Measurements from ENCODE around the gene GLTPD2.

GLTPD2 gene

DNA sequence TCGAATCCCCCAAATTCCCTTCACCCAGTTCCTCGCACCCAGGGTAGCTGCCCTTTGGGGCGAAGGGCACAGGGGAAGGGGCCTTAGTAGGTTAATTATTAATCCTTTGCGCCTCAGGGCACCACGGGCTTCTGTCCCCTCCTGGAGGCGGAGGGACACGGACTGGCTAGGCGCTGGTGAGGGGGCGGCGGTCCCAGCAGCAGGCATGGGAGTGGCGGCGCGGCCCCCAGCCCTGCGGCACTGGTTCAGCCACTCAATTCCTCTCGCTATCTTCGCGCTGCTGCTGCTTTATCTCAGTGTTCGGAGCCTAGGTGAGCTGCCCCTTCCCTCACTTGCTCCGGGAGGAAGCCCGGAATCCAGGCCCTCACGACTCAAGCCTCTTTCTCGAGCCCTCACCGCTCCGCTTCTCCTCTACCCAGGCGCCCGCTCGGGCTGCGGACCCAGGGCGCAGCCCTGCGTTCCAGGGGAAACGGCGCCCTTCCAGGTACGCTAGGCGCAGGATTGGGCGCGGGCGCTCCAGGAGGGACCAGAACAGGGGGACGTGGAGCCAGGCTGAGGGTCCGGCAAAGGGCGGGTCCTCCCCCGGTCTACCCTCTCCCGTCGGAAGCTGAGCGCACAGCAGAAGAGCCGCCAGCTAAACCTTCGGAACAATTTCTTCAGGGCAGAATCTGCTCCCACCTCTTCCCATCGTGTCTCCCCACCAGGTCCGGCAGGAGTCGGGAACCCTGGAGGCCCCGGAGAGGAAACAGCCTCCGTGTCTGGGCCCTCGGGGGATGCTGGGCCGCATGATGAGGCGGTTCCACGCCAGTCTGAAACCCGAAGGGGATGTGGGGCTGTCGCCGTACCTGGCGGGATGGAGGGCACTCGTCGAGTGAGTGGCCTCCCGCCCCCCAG is at the start of gene GLTPD2:
Gene GLTPD2 (plus strand): TSS at position 158 of the 894 bp plus-strand sequence. CDS start 48 bp downstream, at position 206.
- DNase-seq (ENCODE audit: low read depth): no peak

DNA sequence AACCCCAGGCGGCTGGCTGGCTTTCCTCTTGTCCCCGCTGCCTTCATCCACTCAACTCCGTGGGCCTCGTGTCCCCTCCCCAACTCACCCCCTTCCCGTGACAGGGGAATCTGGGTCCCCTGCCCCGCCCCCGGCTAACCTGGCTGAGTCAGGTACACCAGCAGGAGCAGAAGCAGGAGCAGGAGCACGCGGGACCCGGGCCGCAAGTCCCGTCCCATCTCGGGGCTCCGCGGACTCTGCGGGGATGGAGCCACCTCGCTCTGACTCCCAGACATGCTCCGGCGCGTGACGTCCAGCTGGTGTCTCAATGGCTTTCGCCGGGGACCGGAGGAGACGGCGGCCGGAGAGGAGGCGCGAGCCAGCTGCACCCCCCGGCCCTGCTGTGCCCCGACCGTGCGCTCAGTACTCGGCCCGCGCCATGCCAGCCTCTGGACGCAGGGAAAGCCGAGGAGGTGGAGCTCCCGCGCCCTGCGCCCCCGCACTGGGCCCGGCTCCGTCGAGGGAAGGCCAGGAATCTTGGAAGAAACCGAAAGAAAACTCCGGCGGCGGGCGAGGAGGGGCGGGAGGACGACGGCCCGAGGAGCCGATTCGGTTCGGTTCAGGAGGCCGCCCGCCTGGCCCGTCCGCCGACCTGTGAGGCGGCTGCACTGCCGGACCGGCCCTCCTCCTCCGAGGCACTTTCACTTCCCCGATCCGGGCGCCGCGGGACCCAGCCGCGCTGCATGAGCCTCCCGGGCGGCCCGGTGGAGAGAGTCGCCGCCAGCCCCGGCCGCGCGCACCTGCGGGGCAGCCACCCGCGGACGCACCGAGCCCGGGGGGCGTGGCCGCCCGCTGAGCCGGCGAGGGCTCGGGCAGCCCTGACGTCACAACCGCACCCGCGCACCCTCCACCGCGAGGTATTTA is 49.4 kb upstream of the GLTPD2 start, which contains the start of the genes CXCL16 and ZMYND15:
Gene CXCL16 (minus strand): TSS at position 807 of the 903 bp plus-strand sequence. CDS start 589 bp downstream, at position 218.
Gene ZMYND15 (plus strand): TSS at position 712 of the 903 bp plus-strand sequence. CDS start 716 bp downstream, outside the sequence.
- peak; percentile 13 for DNase-seq (ENCODE audit: low read depth)

DNA sequence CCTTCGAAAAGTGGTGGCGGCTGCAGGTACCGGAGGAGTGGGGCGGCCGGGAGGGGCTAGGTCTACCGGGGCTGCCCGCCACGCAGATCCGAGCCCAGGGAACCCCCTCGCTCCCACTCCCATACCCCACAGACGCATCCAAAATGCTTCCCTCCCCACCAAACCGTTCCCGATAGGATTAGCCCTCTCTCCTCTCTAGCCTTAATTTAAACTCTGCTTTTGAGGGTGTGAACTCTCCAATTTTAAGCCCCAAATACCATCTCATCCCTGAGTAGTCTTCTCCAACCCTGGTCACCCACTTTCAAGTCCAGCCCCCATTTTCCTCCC is 48.8 kb upstream of the GLTPD2 start:
- no peak for DNase-seq (ENCODE audit: low read depth)

DNA sequence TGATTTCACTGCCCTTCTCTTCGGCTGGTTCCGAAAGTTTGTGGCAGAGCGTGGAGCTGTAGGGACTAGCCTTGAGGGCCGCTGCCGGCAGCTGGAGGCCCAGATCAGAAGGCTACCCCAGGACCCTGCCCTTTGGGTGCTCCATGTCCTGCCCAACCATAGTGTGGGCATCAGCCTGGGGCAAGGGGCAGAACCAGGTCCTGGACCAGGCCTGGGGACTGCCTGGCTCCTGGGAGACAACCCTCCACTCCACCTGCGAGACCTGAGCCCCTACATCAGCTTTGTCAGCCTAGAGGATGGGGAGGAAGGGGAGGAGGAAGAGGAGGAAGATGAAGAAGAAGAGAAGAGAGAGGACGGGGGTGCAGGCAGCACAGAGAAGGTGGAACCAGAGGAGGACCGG is 48.2 kb upstream of the GLTPD2 start:
- no peak for DNase-seq (ENCODE audit: low read depth)

DNA sequence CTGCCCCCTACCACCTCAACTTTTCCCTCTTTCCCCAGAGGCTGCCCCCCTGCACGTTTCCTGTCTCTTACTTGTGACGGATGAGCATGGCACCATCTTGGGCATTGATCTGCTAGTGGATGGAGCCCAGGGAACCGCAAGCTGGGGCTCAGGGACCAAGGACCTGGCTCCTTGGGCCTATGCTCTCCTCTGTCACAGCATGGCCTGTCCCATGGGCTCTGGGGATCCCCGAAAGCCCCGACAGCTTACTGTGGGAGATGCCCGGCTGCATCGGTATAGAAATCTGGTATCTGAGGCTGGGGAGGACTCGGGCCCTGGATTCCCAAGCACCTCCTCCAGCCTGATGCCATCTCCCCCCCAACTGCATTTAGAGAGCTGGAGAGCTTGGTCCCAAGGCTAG is 47.2 kb upstream of the GLTPD2 start:
- DNase-seq (ENCODE audit: low read depth): no peak

DNA sequence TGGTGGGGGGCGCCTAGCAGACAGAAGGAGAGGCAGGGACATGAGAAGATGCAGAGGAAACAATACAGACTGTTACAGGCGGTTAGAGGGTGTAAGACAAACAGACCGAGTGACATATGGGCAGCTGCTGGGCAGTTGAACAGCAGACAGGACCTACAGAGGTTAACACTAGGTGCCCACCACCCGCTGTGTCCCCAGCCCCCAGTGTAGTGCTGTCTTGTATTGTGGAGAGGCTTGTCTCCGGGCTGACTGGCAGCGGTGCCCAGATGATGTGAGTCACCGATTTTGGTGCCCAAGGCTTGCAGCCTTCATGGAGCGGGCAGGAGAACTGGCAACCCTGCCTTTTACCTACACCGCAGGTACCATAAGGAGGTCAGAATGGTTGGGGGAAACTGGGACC is 46.6 kb upstream of the GLTPD2 start:
- DNase-seq (ENCODE audit: low read depth): no peak

DNA sequence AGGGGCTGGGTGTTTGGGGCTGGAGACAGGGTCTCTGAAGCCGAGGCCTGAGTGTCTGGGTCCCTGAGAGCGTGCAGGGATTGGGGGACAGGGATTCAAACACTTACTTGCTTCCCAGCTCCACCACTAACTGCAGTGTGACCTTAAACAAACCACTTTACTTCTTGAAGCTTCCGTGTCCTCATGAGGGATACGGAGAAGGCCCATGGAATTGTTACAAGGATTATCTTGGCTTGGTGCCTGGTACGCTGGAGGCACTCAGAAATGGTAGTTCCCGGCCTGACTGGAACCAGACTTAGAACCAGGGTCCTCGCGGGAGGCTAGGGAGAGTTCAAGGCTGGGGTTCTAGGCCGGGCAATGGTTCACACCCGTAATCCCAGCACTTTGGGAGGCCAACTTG is 46.1 kb upstream of the GLTPD2 start:
- no peak for DNase-seq (ENCODE audit: low read depth)

DNA sequence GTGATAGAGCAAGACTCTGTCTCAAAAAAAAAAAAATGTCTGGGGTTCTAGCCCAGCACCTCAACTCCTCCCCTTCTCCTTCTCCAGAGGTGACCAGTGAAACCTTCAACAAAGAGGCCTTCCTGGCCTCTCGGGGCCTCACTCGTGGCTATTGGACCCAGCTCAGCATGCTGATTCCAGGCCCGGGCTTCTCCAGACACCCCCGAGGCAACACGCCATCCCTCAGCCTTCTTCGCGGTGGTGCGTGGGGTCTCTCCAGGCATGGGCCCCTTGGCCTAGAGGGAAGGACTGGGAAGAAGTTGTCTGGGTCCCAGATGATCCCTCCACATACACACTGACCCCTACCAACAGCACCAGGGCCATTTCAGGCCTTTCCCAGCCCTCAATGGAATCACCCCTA is 45.5 kb upstream of the GLTPD2 start:
- DNase-seq (ENCODE audit: low read depth): no peak

DNA sequence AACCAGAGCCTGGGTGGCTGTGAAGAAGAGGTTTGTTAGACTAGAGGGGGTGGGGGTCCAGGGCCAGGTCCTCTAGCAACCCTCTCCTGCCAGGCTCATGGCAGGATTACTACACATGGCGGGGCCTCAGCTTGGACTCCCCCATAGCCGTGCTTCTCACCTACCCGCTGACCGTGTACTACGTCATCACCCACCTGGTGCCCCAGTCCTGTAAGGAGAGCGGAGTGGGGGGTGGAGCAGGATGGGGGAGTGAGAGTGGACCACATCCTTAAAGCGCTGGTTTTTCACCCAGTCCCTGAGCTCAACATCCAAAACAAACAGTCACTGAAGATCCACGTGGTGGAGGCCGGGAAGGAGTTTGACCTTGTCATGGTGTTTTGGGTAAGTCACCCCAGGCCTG is 44.9 kb upstream of the GLTPD2 start:
- no peak for DNase-seq (ENCODE audit: low read depth)

DNA sequence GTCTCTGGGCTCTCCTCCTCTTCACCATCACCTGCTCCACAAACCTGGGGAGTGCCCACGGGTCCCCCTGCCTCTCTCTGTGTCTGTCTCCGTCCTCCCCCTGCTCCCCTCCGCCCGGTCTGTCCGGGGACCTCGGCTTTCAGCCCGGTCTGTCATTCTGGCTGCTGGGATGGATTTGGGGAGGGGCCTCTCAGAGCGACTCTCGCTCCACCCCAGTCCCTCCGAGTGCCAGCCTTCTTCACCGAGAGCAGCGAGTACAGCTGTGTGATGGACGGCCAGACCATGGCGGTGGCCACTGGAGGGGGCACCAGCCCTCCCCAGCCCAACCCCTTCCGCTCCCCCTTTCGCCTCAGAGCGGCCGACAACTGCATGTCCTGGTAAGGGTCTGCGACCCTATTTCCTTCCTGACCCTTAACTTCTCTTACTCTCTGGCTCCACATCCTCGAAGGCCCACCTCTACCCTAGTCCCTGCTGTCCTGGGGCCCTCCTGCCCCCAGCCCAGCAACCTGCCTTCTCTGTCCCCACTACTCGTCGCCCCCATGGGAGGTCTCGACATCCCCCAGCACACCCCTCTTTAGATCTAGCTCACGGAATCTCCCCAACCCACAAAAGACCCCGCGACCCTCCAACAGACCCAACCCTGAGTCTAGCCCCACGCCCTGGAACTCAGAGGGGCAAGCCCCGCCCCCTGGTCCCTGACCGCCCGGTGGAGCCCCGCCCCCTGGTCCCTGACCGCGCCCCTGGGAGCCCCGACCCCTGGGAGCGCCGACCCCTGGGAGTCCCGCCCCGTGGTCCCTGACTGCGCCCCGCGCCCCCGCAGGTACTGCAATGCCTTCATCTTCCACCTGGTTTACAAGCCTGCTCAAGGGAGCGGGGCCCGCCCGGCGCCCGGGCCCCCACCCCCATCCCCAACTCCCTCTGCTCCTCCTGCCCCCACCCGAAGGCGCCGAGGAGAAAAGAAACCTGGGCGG is 43.5 kb upstream of the GLTPD2 start:
- no peak for DNase-seq (ENCODE audit: low read depth)

DNA sequence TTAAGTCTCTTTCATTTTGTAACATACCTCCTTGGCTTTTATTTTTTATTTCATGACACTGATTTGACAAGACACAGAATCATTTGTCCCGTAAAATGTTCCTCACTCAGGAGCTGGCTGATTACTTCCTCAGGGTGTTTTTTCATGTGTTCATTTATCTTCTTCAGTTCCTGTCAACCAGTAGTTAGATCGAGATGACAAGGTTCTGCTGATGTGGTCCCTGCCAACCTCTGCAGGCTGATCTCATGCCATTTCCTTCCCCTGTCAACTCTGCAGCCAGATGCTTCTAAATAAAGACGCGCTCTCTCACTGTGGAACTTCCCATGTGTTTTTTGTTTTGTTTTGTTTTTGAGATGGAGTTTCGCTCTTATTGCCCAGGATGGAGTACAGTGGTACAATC is 40.9 kb upstream of the GLTPD2 start:
- DNase-seq (ENCODE audit: low read depth): no peak

DNA sequence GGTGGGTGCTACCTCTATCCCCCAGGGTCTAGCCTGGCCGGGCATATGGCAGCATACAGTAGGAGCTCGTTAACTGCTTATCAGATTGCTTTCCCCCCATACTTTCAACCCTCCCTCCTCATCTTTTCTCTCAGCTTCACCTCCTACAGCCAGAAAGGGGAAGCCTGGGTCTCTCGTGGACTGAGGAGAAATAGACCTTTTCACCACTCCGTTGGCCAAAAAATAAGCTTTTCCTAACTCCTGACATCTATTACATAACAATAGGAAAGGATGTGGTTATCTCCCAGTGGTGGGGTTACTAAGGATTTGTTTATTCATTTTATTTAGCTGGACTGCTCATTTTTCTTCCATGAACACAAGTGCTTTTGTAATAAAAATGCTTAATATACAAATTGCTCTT is 40.1 kb upstream of the GLTPD2 start:
- no peak for DNase-seq (ENCODE audit: low read depth)

DNA sequence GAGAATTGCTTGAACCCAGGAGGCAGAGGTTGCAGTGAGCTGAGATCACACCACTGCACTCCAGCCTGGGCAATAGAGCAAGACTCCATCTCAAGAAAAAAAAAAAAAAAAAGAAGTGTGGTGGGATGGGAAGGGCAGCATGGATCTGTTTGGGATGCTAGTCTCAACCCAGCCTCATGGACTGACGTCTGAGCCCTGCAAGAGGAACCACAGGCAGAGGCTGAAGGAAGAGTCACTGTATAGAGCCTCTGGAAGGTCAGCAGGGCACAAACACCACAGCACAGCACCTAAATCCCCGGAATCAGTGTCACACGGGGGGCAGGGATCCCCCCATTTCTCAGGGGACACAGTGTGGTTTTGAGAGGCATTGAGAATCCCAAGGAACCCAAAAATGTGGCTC is 38.2 kb upstream of the GLTPD2 start:
- DNase-seq (ENCODE audit: low read depth): no peak

DNA sequence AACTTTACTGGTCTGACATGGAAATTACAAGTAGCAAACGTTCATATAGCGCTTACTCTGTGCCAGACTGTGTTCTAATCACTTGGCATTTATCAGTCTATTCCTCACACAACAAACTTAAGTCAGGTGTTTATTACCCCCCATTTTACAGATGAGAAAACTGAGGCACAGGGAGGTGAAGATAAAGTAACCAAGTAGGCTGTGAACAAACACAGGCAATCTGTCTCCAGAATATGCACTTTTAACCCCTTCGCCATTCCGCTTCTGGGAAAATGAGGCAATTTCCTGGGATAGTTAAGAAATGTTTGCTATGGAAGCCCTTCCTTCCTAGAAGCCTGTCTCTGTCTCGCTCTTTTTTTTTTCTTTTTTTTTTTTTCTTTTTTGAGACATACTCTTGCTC is 36.8 kb upstream of the GLTPD2 start:
- DNase-seq (ENCODE audit: low read depth): peak; percentile 9

DNA sequence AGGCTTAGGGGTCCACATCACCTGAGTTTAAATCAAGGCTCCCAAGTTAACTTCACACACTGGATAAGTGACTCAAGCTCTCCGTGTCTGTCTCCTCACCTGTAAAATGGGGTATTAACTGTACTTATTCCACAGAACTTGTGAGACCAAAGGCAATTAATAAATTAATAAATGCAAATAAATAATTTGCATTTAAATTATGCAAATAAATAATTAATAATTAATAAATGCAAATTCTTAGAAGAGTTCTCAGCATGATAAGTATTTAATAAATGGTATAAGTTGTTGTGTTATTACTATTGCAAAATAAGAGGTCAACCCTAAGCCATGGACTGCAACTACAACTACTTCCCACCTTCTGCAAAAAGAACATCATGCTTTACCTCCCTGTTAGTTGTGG is 35.4 kb upstream of the GLTPD2 start:
- no peak for DNase-seq (ENCODE audit: low read depth)

DNA sequence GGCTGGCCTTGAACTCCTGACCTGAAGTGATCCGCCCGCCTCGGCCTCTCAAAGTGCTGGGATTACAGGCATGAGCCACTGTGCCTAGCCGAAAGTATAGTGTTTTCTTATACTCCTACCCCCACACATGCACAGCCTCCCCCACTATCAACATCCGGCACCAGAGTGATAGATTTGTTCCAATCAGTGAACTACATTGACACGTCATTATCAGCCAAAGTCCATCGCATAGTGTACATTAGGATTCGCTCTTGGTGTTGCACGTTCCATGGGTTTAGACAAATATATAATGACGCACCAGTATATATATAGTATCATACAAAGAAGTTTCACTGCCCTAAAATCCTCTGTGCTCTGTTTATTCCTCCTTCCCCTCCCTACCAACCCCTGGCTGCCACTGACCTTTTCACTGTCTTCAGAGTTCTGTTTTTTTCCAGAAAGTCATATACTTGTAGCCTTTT is 29.0 kb upstream of the GLTPD2 start:
- DNase-seq (ENCODE audit: low read depth): no peak

DNA sequence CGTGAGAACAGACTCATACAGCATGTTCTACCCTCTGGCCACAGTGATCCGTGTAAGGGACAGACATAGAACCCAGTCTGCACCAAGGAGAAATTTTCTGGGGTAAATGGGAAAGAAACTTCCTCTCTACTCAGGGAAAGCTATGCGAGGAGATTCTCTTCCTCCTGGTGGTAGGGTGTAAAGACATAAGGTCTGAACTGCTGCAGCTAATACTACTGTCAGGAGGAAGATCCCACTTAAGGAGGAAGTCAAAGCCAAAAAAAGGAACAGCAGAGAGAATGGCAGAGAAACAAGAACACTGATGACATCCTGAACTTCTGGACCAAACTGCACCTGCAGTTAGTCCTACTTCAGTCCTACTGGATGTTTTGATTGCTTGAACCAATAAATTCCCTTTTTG is 24.2 kb upstream of the GLTPD2 start:
- DNase-seq (ENCODE audit: low read depth): no peak

DNA sequence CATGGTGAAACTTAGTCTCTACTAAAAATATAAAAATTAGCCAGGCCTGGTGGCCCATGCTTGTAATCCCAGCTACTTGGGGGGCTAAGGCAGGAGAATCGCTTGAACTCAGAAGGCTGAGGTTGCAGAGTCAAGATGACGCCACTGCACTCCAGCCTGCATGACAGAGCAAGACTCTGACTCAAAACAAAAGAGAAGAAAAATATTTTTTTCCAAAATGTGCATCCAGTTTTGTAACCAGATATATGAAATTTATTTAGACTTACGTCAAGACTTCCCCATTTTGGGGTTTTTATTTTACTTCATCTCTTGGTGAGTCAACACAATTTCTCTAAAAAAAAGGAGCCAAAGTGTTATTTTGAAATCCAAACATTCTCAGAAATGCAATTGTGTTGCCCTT is 22.6 kb upstream of the GLTPD2 start:
- peak; percentile 70 for DNase-seq (ENCODE audit: low read depth)

DNA sequence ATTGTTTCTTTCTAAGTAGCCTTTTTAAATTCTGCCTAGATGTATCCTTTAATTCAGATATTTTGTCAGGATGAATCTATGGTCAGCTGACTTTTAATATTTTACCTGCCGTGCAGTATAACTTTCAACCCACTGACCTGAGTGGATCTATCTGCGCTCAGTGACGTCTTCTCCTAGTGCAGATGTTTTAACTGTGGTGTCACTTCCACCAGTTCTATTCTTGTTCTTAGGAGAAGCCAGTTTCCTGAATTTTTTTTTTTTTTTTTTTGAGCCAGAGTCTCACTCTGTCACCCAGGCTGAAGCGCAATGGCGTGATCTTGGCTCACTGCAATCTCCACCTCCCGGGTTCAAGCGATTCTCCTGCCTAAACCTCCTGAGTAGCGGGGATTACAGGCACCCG is 22.0 kb upstream of the GLTPD2 start:
- DNase-seq (ENCODE audit: low read depth): no peak

DNA sequence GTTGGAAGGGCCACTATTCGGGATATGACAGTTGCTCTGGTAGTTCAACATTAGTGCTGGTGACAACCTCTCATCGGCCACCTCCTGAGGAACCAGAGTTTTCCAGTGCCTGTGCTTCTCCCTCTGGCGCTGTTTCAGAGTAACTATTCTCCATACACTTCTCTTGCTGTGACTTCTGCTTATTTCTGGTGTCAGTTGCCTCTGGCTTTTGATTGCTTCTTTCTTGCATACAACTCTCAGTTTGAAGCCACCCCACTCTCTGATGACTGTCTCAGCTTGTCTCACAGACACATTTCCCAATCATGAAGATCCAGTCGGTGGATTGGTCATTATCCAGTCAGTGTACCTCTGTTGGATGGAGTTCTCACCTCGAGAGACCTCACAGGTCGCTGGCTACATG is 20.5 kb upstream of the GLTPD2 start:
- no peak for DNase-seq (ENCODE audit: low read depth)

DNA sequence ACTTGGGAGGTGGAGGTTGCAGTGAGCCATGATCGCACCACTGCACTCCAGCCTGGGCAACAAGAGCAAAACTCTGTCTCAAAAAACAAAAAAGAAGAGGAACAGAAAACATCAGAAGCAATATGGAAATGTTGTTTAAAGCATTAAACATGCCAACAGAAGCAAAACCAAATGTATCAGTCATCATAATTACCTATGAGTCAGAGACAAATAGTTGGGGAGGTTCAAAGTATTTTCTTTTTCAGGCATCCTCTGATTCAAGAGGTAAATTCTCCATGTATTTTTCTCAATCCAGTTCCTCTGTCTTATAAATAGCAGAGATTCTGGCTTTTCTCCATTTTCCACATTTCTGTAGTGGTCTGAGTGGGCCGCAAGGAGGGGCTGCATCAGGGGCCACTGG is 19.1 kb upstream of the GLTPD2 start:
- DNase-seq (ENCODE audit: low read depth): no peak

Measured in fibroblast of gingiva (primary cell).